ENCODE measurements around the gene USP11. TPM values are rescaled to one million over a fixed set of nuclear protein-coding genes. Genes with fewer than 3 reads are reported as not detected.
"Not testable (repeated sequence)": the region's sequence is repeated elsewhere in the genome, so short reads cannot be mapped to it uniquely, and the experiment has no call there.

The USP11 gene
- total RNA-seq, 1 experiment from 2014 or later: 62.0 TPM

- H3K27me3 ChIP-seq (ENCODE audit: insufficient read depth, low read length): no peaks in the 10 kb centered on the region
Measured at GRCh38 chrX:47248576-47248975, 15.8 kb downstream of the USP11 start.

GRCh38 chrX:47250017-47250347, 17.2 kb downstream of the USP11 start:
- Histone ChIP-seq H3K4me3 (replicated peaks in 1 of 2; ENCODE audit: low read depth in 1 of 2, low read length in 2 of 2) (no peak overlapping the region), H3K36me3 (ENCODE audit: control insufficient read depth in 1 of 2, insufficient read depth in 2 of 2, low read length in 2 of 2) (no peaks in the 10 kb centered on the region), H3K4me1 (ENCODE audit: control insufficient read depth in 1 of 2, insufficient read depth in 2 of 2, low read length in 2 of 2) (no peaks in the 10 kb centered on the region), H3K27ac (ENCODE audit: low read depth, low read length) (no peak overlapping the region), H3K4me2 (ENCODE audit: low read length) (no peak overlapping the region), H3K9ac (ENCODE audit: low read length) (no peak overlapping the region), H3K27me3 (ENCODE audit: insufficient read depth, low read length) (no peaks in the 10 kb centered on the region), H4K20me1 (ENCODE audit: insufficient read depth) (no peaks in the 10 kb centered on the region), H3K9me2 (ENCODE audit: insufficient read depth) (no peaks in the 10 kb centered on the region), H3K9me3 (ENCODE audit: control insufficient read depth in 1 of 2, insufficient read depth in 1 of 2, low read depth in 1 of 2, low read length in 2 of 2) (no peaks in the 10 kb centered on the region), H3K79me2 (ENCODE audit: insufficient read depth, low read length) (no peaks in the 10 kb centered on the region), H2AFZ (ENCODE audit: low read depth, low read length, poor library complexity, severe bottlenecking) (no peak overlapping the region)
- ATAC-seq: no peak
- ChIA-PET POLR2A (no interaction called here), CTCF (no interaction called here), RAD21 (ENCODE audit: low non-redundant PET in 1 of 2, low total read pairs in 2 of 2, uncharacterized antibody in 2 of 2, unreplicated experiment in 2 of 2) (no interaction called here)
- intact Hi-C loops (cut with micrococcal nuclease): no loop called here
- BruUV-seq (replicated peaks): no TSS peak
- no peak for TF ChIP-seq EZH2phosphoT487 (IDR thresholded peaks at IDR 0.05; ENCODE audit: borderline replicate concordance)
- no peak for TF ChIP-seq EZH2 (IDR thresholded peaks at IDR 0.05)
- TF ChIP-seq CEBPB (IDR thresholded peaks at IDR 0.05; ENCODE audit: low read depth): no peak
- no peak for TF ChIP-seq EGR1 (IDR thresholded peaks at IDR 0.05; ENCODE audit: low read depth)
- TF ChIP-seq YY1 (IDR thresholded peaks at IDR 0.05; ENCODE audit: extremely low read depth, insufficient replicate concordance, low read depth, low read length): no peak
- DNase-seq (ENCODE audit: low read depth, low spot score): no peak

More at GRCh38 chrX:47248576-47248975, 15.8 kb downstream of the USP11 start:
- ChIA-PET CTCF (no interaction called here), RAD21 (ENCODE audit: low non-redundant PET in 1 of 2, low total read pairs in 2 of 2, uncharacterized antibody in 2 of 2, unreplicated experiment in 2 of 2) (no interaction called here), POLR2A (no interaction called here)
- no peaks in the 10 kb centered on the region for H3K79me2 ChIP-seq (ENCODE audit: insufficient read depth, low read length)
- no peak overlapping the region for H2AFZ ChIP-seq (ENCODE audit: low read depth, low read length, poor library complexity, severe bottlenecking)
- BruUV-seq (replicated peaks): no TSS peak
- no peaks in the 10 kb centered on the region for H3K4me1 ChIP-seq (ENCODE audit: control insufficient read depth in 1 of 2, insufficient read depth in 2 of 2, low read length in 2 of 2)
- no peak for DNase-seq (ENCODE audit: low read depth, low spot score)
- H3K27ac ChIP-seq (ENCODE audit: low read depth, low read length): no peak overlapping the region
- H3K9ac ChIP-seq (ENCODE audit: low read length): no peak overlapping the region
- no peaks in the 10 kb centered on the region for H4K20me1 ChIP-seq (ENCODE audit: insufficient read depth)
- no peak overlapping the region for H3K4me2 ChIP-seq (ENCODE audit: low read length)
- H3K9me3 ChIP-seq (ENCODE audit: control insufficient read depth in 1 of 2, insufficient read depth in 1 of 2, low read depth in 1 of 2, low read length in 2 of 2): no peaks in the 10 kb centered on the region
- ATAC-seq: no peak
- no peak overlapping the region for H3K4me3 ChIP-seq (replicated peaks in 1 of 2; ENCODE audit: low read depth in 1 of 2, low read length in 2 of 2)
- no peaks in the 10 kb centered on the region for H3K36me3 ChIP-seq (ENCODE audit: control insufficient read depth in 1 of 2, insufficient read depth in 2 of 2, low read length in 2 of 2)
- TF ChIP-seq EZH2phosphoT487 (IDR thresholded peaks at IDR 0.05; ENCODE audit: borderline replicate concordance): no peak
- no peak for TF ChIP-seq RAD21 (IDR thresholded peaks at IDR 0.05; ENCODE audit: low read depth)
- no peaks in the 10 kb centered on the region for H3K9me2 ChIP-seq (ENCODE audit: insufficient read depth)
- intact Hi-C loops (cut with micrococcal nuclease): no loop called here

GRCh38 chrX:47257620-47258019, 24.8 kb downstream of the USP11 start:
- POLR2A ChIA-PET; H3K4me2 ChIP-seq (ENCODE audit: low read length); H3K27ac ChIP-seq (ENCODE audit: low read depth, low read length); H3K36me3 ChIP-seq (ENCODE audit: control insufficient read depth in 1 of 2, insufficient read depth in 2 of 2, low read length in 2 of 2); H2AFZ ChIP-seq (ENCODE audit: low read depth, low read length, poor library complexity, severe bottlenecking); BruUV-seq (replicated peaks); H3K9me2 ChIP-seq (ENCODE audit: insufficient read depth); intact Hi-C loops (cut with micrococcal nuclease); H3K4me3 ChIP-seq (replicated peaks in 1 of 2; ENCODE audit: low read depth in 1 of 2, low read length in 2 of 2); H3K9me3 ChIP-seq (ENCODE audit: control insufficient read depth in 1 of 2, insufficient read depth in 1 of 2, low read depth in 1 of 2, low read length in 2 of 2); H3K79me2 ChIP-seq (ENCODE audit: insufficient read depth, low read length); H4K20me1 ChIP-seq (ENCODE audit: insufficient read depth); H3K9ac ChIP-seq (ENCODE audit: low read length); RAD21 ChIA-PET (ENCODE audit: low non-redundant PET in 1 of 2, low total read pairs in 2 of 2, uncharacterized antibody in 2 of 2, unreplicated experiment in 2 of 2); H3K27me3 ChIP-seq (ENCODE audit: insufficient read depth, low read length); DNase-seq (ENCODE audit: low read depth, low spot score); H3K4me1 ChIP-seq (ENCODE audit: control insufficient read depth in 1 of 2, insufficient read depth in 2 of 2, low read length in 2 of 2); CTCF ChIA-PET; ATAC-seq: not testable (repeated sequence)
